Immature natural killer cell (primary cell): ENCODE results near the gene MRPS21. TPM values are rescaled to one million over a fixed set of nuclear protein-coding genes. Genes with fewer than 3 reads are reported as not detected.

ENCODE experiments used
- DNase-seq, 3 donors: peaks; one replicate each; pipeline ENCODE4 v3.0.0; 2022; ENCODE audit warnings: mixed read lengths in 1 of 3
- H3K27ac Mint-ChIP-seq, 6 donors: one replicate each; pipeline ENCODE4 v1.8.0; 2020; ENCODE audit warnings: mixed read lengths in 6 of 6, mild to moderate bottlenecking in 5 of 6, inconsistent platforms in 4 of 6, moderate library complexity in 3 of 6
- H3K27me3 Mint-ChIP-seq, 3 donors: one replicate each; pipeline ENCODE4 v1.8.0; 2020 to 2021; ENCODE audit warnings: low read depth in 3 of 3, mild to moderate bottlenecking in 3 of 3, mixed read lengths in 3 of 3, moderate library complexity in 3 of 3, inconsistent platforms in 1 of 3
- H3K36me3 Mint-ChIP-seq, 3 donors: one replicate each; pipeline ENCODE4 v1.8.0; 2020; ENCODE audit warnings: mixed read lengths in 3 of 3, inconsistent platforms in 2 of 3, mild to moderate bottlenecking in 2 of 3
- H3K4me1 Mint-ChIP-seq, 2 donors: one replicate each; pipeline ENCODE4 v1.8.0; 2020; ENCODE audit warnings: inconsistent platforms in 2 of 2, mild to moderate bottlenecking in 2 of 2, mixed read lengths in 2 of 2, moderate library complexity in 1 of 2
- H3K4me3 Mint-ChIP-seq, 5 donors: one replicate each; pipeline ENCODE4 v1.8.0; 2020; ENCODE audit warnings: mild to moderate bottlenecking in 5 of 5, mixed read lengths in 5 of 5, inconsistent platforms in 3 of 5, moderate library complexity in 3 of 5
- H3K9me3 Mint-ChIP-seq, 6 donors: one replicate each; pipeline ENCODE4 v1.8.0; 2020; ENCODE audit warnings: mild to moderate bottlenecking in 6 of 6, mixed read lengths in 6 of 6, inconsistent platforms in 4 of 6, moderate library complexity in 3 of 6
- polyA plus RNA-seq, 3 donors: library from polyadenylated mRNA; unstranded; fragments of 300-500 nt; fragmentation: Illumina TruSeq; gene quantifications; one replicate each; pipeline ENCODE4 v1.2.3, GENCODE V29; 2021

Gene MRPS21
- 10 to 100 TPM; 51.7 to 58.6 (median 53.4) TPM for polyA plus RNA-seq

DNA sequence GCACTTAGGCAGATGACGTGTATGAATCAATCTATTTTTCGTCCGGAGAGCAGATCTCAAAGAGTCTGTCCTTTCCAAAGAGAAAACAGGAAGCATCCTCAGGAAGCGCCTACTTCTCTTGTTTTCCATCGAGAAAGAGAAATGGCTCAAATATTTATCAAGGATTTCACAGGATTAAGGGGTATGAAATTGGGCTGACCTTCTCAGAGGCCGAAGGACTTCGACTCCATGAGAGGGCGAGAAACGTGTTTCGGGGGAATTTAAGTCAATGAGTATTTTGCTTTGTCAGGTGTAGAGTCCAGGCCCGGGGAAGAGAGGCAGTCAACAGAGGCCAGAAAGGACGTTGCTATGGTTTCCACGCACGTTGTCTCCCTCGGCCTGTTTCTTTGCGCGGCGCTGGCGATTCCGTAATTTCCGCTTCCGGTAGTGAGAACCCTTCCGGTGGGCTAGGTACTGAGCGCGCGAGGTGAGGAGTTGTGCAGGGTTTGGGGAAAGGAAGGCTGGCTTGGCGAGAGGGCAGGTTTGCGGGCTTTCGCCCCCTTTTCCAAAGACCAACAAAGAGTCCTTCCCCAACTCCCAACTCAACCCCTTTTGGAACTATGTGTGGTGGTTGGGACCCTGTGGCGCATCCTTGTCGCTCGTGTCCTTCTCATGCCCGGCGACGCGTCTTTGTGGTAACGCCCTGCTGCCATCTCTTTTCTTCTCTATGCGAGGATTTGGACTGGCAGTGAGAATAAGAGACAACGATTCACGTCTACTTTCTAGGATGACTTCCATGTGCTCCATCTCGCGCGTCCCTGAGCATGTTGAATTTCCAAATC lies at the start of gene MRPS21:
Gene MRPS21, plus strand, starts transcription at position 429 of the 821 bp plus-strand sequence. CDS start 506 bp downstream, outside the sequence.
- Mint-ChIP-seq H3K9me3 (no peaks in the 10 kb centered on the region), H3K4me3 (peak within 1 kb of the TSS; percentile 93 to 98 (median 96)), H3K27me3 (peaks cover 2 to 16% (median 6%) of the 10 kb centered on the region in 3 donors), H3K36me3 (peaks cover 4 to 7% (median 5%) of the 10 kb centered on the region in 3 donors), H3K27ac (peak within 1 kb of the TSS; percentile 96 to 99 (median 98)), H3K4me1 (peaks cover 17 to 34% of the 10 kb centered on the region in 2 donors)
- peak; percentile 89 to 90 (median 90) for DNase-seq

DNA sequence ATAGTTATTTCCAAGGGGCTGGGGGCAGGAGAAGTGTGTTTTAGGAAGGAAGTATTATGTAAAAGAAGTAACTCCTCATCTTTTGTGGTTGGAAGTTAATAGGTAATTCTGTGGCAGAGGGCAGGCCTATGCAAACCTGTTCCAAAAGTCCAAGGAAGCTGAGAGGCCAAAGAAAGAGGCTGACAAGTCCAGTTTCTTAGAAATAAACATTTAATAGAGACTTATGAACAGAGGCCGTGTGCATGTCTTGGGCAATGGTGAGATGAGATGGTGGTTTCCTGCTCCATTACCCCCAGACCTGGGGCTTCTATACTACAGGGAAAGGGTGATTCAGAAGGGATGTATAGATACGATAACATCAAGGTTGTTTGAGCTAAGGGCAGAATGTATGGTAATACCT lies 43.7 kb upstream of the MRPS21 start:
- Mint-ChIP-seq H3K4me3 (no peak overlapping the region), H3K36me3 (no peaks in the 10 kb centered on the region), H3K9me3 (peaks cover 0 to 1% (median 0%) of the 10 kb centered on the region in 6 donors), H3K27ac (no peak overlapping the region), H3K27me3 (peaks cover 0 to 5% (median 0%) of the 10 kb centered on the region in 3 donors), H3K4me1 (no peaks in the 10 kb centered on the region)
- DNase-seq = no peak

DNA sequence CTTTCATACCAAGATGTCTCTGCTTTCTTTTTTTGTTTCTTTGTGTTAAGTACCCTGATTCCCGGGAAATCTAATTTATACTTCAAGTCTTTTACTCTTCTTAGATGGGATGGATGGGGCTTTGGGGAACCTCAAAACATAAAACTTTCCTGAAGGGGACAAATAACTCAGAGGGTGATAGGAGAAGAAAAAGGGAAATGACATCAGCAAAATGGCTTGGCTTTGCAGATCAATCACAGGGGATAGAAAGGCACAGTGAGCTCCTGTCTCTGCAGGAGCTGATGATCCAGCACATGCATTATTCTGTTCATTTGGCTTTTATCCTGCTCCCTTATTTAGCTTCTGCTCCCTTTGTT lies 37.5 kb upstream of the MRPS21 start:
- peak overlapping the region; percentile 72 to 88 (median 77) for H3K4me3 Mint-ChIP-seq
- DNase-seq = no peak
- H3K27ac Mint-ChIP-seq = peak overlapping the region in 2 of 6 donors; percentile 55 to 65
- H3K36me3 Mint-ChIP-seq = no peaks in the 10 kb centered on the region
- H3K4me1 Mint-ChIP-seq = peaks cover 10 to 16% of the 10 kb centered on the region in 2 donors
- peaks cover 0 to 1% (median 0%) of the 10 kb centered on the region in 6 donors for H3K9me3 Mint-ChIP-seq
- peaks cover 14 to 29% (median 18%) of the 10 kb centered on the region in 3 donors for H3K27me3 Mint-ChIP-seq

DNA sequence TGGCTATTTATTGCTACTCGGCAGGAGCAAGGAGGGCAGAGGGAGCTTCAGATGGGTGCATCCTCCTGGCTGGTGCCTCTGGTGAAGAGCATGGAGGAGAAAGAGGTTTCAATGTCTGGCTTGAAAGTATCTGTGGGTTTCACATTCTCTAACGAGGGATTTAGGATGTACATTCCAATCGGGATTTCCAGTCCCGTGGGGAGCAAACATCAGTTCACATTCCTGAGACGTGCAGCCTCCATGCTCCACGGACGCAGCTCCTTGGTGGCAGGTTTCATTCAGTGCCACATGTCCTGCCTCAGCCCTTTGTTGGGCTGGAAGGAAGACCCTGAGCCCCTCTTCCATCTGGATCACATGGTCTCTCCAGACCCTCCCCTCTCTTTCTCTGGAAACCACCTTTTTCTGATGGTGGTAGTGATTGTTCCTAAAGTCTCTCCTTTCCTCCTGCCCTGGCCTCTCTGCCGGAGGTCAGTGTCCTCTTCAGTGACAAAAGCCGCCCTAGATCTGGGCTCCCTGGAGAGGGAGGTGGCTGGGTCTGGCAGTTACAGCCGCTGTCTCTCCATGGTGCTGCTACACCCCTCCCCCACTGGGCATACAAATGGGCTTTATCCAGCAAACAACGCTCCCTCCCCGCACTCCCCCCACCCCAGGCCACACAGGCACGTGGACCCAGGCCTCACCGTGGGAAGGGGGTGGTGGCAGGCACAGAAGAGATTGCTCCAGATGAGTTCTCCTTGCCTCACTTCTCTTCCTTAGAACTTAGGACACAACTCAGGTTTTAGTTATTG lies 36.9 kb upstream of the MRPS21 start:
- DNase-seq = no peak
- peaks cover 10 to 16% of the 10 kb centered on the region in 2 donors for H3K4me1 Mint-ChIP-seq
- peaks cover 14 to 30% (median 18%) of the 10 kb centered on the region in 3 donors for H3K27me3 Mint-ChIP-seq
- peaks cover 0 to 1% (median 0%) of the 10 kb centered on the region in 6 donors for H3K9me3 Mint-ChIP-seq
- H3K36me3 Mint-ChIP-seq = no peaks in the 10 kb centered on the region
- H3K27ac Mint-ChIP-seq = no peak overlapping the region
- H3K4me3 Mint-ChIP-seq = peak overlapping the region in 1 of 5 donors; percentile 27

DNA sequence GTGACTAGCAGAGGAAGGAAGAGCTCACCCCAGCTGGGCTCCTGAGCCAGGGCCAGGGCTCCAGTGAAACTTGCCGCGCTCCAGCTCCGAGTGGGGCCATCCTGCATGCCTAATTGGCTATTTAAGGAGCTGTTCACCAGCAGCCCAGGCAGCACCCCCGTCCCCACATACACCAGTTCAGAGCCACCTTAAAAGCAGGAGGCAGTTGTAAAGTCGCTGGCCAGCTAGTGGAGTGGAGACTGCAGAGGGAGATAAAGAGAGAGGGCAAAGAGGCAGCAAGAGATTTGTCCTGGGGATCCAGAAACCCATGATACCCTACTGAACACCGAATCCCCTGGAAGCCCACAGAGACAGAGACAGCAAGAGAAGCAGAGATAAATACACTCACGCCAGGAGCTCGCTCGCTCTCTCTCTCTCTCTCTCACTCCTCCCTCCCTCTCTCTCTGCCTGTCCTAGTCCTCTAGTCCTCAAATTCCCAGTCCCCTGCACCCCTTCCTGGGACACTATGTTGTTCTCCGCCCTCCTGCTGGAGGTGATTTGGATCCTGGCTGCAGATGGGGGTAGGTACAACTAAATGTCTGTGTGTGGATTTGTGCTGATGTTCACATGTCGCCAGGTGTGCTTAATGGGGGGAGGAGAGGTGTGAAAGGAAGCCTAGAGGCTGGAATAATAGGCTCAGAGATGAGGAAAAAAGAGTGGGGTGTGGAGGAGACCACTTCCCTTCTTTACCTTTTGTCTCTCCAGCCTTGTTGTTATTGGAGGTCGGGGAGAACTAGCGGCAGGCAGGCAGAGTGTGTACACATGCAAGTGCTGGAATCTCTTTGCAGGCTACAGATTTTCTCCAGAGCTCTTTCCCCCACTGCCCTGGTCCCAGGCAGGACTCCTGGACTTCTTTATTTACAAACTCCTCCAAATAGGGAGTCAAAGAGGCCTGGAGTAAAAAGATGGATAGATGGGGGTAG lies 35.8 kb upstream of the MRPS21 start, which contains the start of gene CA14:
Gene CA14, plus strand, starts transcription at position 151 of the 962 bp plus-strand sequence. Its CDS starts 355 bp downstream, at position 506.
- no peak for DNase-seq
- Mint-ChIP-seq H3K27ac (no peak within 1 kb of the TSS), H3K4me1 (peaks cover 10 to 16% of the 10 kb centered on the region in 2 donors), H3K4me3 (peak within 1 kb of the TSS in 1 of 5 donors; percentile 27), H3K27me3 (peaks cover 14 to 31% (median 18%) of the 10 kb centered on the region in 3 donors), H3K9me3 (peaks cover 0 to 1% (median 0%) of the 10 kb centered on the region in 6 donors), H3K36me3 (no peaks in the 10 kb centered on the region)

DNA sequence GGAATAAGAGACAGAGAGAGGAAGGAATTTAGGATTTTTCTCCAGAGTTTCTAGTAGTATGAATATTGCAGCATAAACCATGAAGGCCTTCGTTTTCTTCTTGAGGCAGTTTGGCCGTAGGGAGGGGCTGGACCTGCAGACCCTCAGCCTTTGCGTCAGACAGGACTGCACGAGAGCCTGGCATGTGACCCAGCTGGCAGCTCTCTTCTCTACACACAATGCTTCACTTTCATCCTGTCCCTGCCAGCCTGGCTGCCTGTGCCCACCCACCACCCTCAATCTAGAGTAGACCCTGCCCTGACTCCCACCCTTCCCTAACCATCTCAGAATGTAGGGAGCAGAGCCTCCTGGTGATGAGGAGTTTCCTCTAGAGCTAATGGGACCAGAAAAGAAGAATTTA lies 34.4 kb upstream of the MRPS21 start:
- no peaks in the 10 kb centered on the region for H3K9me3 Mint-ChIP-seq
- peaks cover 10 to 31% (median 18%) of the 10 kb centered on the region in 3 donors for H3K27me3 Mint-ChIP-seq
- no peak for DNase-seq
- peaks cover 10 to 16% of the 10 kb centered on the region in 2 donors for H3K4me1 Mint-ChIP-seq
- no peak overlapping the region for H3K27ac Mint-ChIP-seq
- no peaks in the 10 kb centered on the region for H3K36me3 Mint-ChIP-seq
- no peak overlapping the region for H3K4me3 Mint-ChIP-seq

DNA sequence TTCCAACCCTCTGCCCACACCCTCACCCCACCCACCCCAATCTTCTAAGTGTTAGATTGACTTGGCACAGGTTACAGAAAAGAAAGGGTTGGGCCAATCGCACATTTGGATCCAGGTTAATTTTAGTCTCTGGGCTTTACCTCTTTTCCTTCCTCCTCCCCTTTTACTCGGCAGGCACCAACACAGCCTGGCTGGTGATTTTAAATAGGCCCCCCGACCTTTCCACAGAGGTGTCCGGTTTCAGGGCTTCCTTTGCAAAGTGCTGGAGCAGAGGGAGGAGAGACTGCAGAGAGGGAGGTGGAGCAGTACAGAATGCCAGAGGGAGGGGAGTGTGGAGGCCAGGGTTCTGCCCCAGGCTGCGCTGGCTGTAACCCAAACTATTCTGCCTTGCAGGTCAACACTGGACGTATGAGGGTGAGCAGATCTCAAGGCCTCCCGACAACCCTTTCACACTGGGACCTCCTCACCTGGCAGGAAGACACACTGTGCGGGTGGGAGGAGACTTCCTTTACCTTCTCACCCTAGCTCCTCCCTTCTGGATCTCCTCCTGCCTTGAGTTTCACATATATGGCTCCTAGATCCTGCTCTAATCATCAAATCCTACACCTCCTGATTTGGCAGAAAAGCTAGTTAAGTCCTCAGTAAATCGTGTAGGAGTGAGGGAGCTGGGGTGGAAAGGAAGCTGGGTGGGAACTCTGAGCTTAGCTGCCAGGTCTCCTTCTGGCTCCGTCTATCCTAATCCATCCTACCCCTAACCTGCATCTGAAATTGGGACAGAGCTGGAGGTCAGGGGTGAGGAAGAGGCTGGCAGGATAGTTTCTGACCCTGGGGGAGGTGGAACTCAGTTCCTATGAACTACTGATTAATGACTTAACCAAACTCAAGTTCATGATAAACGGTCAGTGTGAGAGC lies 33.6 kb upstream of the MRPS21 start:
- H3K27ac Mint-ChIP-seq = no peak overlapping the region
- H3K27me3 Mint-ChIP-seq = peaks cover 10 to 31% (median 18%) of the 10 kb centered on the region in 3 donors
- no peaks in the 10 kb centered on the region for H3K9me3 Mint-ChIP-seq
- H3K4me1 Mint-ChIP-seq = peaks cover 10 to 16% of the 10 kb centered on the region in 2 donors
- DNase-seq = no peak
- H3K36me3 Mint-ChIP-seq = peaks cover 0 to 6% (median 0%) of the 10 kb centered on the region in 3 donors
- no peak overlapping the region for H3K4me3 Mint-ChIP-seq

DNA sequence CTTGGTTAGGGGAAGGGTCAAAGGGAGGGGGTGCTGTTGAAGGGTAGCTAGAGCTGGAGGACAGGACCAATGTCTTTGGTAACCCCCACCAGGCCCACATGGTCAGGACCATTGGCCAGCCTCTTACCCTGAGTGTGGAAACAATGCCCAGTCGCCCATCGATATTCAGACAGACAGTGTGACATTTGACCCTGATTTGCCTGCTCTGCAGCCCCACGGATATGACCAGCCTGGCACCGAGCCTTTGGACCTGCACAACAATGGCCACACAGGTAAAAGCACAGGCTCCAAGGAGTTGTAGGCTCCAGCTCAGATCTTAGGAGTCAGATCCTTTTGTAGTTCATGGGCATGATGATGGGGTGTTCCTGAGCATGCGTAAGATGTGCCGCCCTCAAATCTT lies 32.3 kb upstream of the MRPS21 start:
- no peaks in the 10 kb centered on the region for H3K9me3 Mint-ChIP-seq
- H3K36me3 Mint-ChIP-seq = peaks cover 0 to 15% (median 6%) of the 10 kb centered on the region in 3 donors
- H3K4me3 Mint-ChIP-seq = no peak overlapping the region
- H3K27me3 Mint-ChIP-seq = peaks cover 7 to 26% (median 11%) of the 10 kb centered on the region in 3 donors
- no peak for DNase-seq
- no peak overlapping the region for H3K27ac Mint-ChIP-seq
- H3K4me1 Mint-ChIP-seq = peaks cover 3 to 4% of the 10 kb centered on the region in 2 donors

DNA sequence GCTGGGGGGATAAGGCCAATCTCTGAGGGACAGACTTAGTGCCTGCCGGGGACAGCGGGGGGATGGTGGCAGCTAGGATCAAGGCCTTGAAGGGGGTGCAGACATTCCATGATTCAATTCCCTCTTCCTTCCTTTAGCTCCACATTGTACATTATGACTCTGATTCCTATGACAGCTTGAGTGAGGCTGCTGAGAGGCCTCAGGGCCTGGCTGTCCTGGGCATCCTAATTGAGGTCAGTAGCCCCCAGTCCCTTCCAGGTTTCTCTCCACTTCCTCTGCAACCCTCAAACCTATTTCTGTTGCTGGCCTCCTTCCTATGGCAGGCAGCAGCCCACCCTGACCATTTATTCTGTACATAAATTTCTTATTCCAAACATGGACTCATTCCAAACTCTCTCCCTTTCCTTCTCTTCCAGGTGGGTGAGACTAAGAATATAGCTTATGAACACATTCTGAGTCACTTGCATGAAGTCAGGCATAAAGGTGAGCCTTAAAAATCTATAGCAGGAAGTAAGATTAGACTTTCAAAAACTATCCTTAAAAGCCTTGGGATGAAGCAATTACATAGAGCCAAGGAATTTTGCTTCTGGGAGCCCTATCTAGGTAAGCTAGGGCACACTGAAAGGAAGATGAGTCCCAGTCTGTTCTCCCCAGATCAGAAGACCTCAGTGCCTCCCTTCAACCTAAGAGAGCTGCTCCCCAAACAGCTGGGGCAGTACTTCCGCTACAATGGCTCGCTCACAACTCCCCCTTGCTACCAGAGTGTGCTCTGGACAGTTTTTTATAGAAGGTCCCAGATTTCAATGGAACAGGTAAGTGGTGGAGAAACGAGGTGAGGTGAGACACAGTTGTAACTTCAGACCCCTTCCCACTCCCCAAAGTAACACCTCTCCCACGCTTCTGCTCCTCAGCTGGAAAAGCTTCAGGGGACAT lies 31.0 kb upstream of the MRPS21 start:
- Mint-ChIP-seq H3K4me3 (no peak overlapping the region), H3K27me3 (peaks cover 4 to 23% (median 5%) of the 10 kb centered on the region in 3 donors), H3K36me3 (peaks cover 0 to 21% (median 14%) of the 10 kb centered on the region in 3 donors), H3K9me3 (no peaks in the 10 kb centered on the region), H3K4me1 (peaks cover 12 to 13% of the 10 kb centered on the region in 2 donors), H3K27ac (peak overlapping the region in 2 of 6 donors; percentile 27 to 41)
- no peak for DNase-seq

DNA sequence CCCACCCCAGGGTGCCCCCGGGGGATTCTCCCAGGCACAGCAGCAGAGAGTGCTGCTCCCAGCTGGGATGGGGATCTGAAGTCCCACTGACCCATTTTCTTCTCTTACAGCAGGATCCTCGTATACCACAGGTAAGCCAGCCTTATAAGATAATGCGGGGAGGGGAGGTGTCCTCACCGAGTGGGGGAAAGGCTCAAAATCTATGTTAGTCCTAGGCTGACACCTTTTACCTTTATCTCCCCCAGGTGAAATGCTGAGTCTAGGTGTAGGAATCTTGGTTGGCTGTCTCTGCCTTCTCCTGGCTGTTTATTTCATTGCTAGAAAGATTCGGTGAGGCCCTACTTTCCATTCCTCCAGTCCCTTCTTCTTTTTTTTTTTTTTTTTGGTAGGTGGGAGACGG lies 30.1 kb upstream of the MRPS21 start:
- Mint-ChIP-seq H3K27me3 (peaks cover 8 to 21% (median 10%) of the 10 kb centered on the region in 3 donors), H3K36me3 (peaks cover 0 to 21% (median 14%) of the 10 kb centered on the region in 3 donors), H3K9me3 (no peaks in the 10 kb centered on the region), H3K27ac (peak overlapping the region in 1 of 6 donors; percentile 14), H3K4me3 (no peak overlapping the region), H3K4me1 (peaks cover 21 to 22% of the 10 kb centered on the region in 2 donors)
- no peak for DNase-seq

DNA sequence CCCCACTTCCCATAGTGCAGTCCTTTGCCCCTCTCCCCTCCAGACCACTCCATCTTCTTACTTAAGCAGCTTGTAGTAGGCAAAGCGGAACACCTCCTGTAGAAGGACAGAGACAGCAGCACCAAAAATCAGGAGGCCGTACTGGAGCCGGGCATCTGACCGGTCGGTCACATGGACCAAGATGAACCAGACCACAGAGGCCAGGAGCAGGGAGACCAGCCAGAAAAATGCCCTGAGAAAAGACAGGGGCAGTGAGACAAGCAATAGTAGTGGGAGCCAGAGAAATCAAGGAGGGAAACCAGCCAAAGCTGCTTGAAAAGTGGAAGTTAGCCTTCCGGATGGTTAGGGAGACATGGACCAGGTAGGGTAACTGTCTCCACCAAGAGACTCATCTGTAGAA lies 25.8 kb upstream of the MRPS21 start:
- Mint-ChIP-seq H3K27ac (peak overlapping the region; percentile 93 to 98 (median 96)), H3K36me3 (peaks cover 0 to 24% (median 14%) of the 10 kb centered on the region in 3 donors), H3K9me3 (no peaks in the 10 kb centered on the region), H3K4me3 (peak overlapping the region; percentile 91 to 99 (median 94)), H3K27me3 (peaks cover 17 to 19% (median 17%) of the 10 kb centered on the region in 3 donors), H3K4me1 (peaks cover 30 to 32% of the 10 kb centered on the region in 2 donors)
- no peak for DNase-seq
